Measurements from ENCODE around the gene KRT86. TPM values are rescaled to one million over a fixed set of nuclear protein-coding genes. Genes with fewer than 3 reads are reported as not detected.

The KRT86 gene
- total RNA-seq, 2 experiments from 2014 or later: 0.10 to 0.12 TPM

DNA sequence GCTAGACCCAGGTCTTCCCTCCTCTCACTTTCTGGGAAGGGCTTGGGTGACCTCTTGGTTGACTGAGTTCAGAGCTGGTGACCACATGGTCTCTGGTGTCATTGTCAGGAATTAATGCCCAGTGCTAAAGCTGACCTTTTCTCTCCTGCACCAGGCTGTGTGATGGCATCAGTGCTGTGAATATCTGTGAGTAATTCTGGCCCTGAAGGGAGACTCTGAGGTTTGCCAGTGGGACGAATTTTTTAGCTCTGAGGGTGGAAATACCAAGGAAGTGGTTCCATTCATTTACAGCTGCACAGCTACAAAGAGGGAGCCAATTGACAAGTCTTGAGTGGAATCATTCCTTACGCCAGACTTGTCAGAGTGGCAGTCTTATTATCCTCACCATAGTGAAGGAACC is 6.2 kb upstream of the KRT86 start:
- H3K9me3 Mint-ChIP-seq: no peaks in the 10 kb centered on the region
- CTCF ChIA-PET: interaction anchor here (4.8 kb wide), 1 partner anchor 11 kb away, joined by 21 read pairs; no protein-coding TSS in a partner anchor

GRCh38 chr12:52270541-52271070 is 3.8 kb upstream of the KRT86 start:
- H3K27ac Mint-ChIP-seq: no peak overlapping the region
- ChIA-PET POLR2A (no interaction called here), CTCF (interaction anchor here (1.1 to 2.5 kb wide), 2 partner anchors 49 to 59 kb away, joined by 3 to 8 read pairs; no protein-coding TSS in a partner anchor)
- no peak overlapping the region for H3K4me3 Mint-ChIP-seq
- no peaks in the 10 kb centered on the region for H3K9me3 Mint-ChIP-seq
- DNase-seq: no peak
- peaks cover 11% of the 10 kb centered on the region for H3K27me3 Mint-ChIP-seq
- intact Hi-C loops (cut with micrococcal nuclease): no loop called here
- no peaks in the 10 kb centered on the region for H3K36me3 Mint-ChIP-seq
- H3K4me1 Mint-ChIP-seq (ENCODE audit: low read depth): no peaks in the 10 kb centered on the region

More for the DNA sequence above, 6.2 kb upstream of the KRT86 start:
- DNase-seq: no peak
- H3K36me3 Mint-ChIP-seq: no peaks in the 10 kb centered on the region
- no peaks in the 10 kb centered on the region for H3K4me1 Mint-ChIP-seq (ENCODE audit: low read depth)
- no peak overlapping the region for H3K27ac Mint-ChIP-seq
- intact Hi-C loops (cut with micrococcal nuclease): no loop called here
- peaks cover 11% of the 10 kb centered on the region for H3K27me3 Mint-ChIP-seq
- POLR2A ChIA-PET: interaction anchor here (0.7 kb wide), 1 partner anchor 138 kb away, joined by 3 read pairs; no protein-coding TSS in a partner anchor
- no peak overlapping the region for H3K4me3 Mint-ChIP-seq

DNA sequence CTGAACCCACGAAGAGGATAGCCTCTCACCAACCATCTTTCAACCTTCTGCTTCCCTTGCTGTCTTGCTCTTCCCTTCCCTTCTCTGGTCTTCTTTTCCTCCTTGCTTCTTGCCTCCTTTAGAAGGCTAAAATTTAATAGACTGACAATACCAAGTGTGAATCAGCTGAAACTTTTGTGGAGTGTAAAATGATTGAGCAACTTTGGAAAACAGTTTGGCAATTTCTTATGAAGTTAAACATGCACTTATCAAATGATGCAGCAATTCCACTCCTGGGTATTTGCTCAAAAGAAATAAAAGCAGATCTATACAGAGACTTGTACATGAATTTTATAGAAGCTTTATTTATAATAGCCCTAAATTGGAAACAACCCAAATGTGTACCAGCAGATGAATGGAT is 3.3 kb upstream of the KRT86 start:
- H3K9me3 Mint-ChIP-seq: no peaks in the 10 kb centered on the region
- no peak for DNase-seq
- no peak overlapping the region for H3K27ac Mint-ChIP-seq
- H3K4me3 Mint-ChIP-seq: no peak overlapping the region
- H3K27me3 Mint-ChIP-seq: peaks cover 11% of the 10 kb centered on the region
- ChIA-PET POLR2A (no interaction called here), CTCF (interaction anchor here (1.1 to 2.5 kb wide), 2 partner anchors 49 to 58 kb away, joined by 3 to 8 read pairs; no protein-coding TSS in a partner anchor)
- no peaks in the 10 kb centered on the region for H3K4me1 Mint-ChIP-seq (ENCODE audit: low read depth)
- no peaks in the 10 kb centered on the region for H3K36me3 Mint-ChIP-seq
- intact Hi-C loops (cut with micrococcal nuclease): no loop called here

DNA sequence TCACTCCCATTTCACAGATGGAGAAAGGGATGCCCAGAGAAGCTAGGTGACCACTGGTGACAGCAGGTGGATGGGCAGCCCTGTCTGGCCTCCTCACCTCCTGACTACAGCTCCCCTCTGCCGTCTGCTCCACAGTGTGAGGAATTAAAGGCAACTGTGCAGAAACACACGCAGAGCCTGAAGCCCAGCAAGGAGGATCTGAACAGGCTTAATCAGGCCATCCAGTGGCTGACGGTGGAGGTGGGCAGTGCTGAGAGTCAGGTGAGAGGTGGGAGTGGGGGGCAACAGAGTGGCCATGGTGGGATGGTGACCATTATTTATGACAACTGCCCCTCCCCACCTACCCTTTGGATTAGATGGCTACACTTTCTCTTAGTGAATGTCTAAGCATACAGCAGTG is 1.2 kb downstream of the KRT86 start:
- intact Hi-C loops (cut with micrococcal nuclease): no loop called here
- Mint-ChIP-seq H3K4me1 (ENCODE audit: low read depth) (peaks cover 9% of the 10 kb centered on the region), H3K4me3 (no peak overlapping the region), H3K36me3 (no peaks in the 10 kb centered on the region), H3K27me3 (peaks cover 23% of the 10 kb centered on the region), H3K9me3 (no peaks in the 10 kb centered on the region), H3K27ac (no peak overlapping the region)
- DNase-seq: no peak
- CTCF ChIA-PET: no interaction called here
- POLR2A ChIA-PET: no interaction called here

DNA sequence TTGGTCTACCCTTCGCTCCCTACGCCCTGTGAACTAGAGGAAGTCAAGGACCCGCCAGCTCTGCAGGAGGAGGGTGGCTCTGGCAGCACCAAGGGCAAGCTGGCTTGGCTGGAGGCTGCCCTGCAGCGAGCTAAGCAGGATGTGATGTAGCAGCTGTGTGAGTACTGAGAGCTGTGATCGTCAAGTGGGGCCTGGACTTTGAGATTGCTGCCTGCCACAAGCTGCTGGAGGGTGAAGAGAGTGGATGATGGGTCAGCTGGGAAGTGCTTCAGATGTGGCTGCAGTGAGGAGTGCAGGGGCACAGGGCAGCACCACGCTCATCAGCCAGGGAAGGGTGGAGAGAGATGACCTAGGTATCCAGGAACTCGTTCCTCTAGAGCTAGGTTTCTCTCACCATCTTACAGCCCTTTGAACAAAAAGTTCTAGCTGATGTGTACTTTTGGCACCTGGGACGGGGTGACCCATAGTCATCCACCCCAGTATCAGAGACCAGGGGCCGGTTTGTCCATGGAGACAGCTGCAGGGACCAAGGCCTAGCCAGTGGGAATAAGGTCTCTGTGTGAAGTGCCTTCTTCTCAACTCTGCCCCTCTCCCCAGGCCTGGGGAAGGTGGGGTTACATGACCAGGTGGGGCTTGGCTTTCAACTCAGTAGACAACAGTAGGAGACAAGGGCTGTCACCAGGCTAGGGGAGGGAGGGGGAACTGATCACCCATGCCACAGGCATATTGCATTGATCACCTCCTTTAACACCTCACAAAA is 3.2 kb downstream of the KRT86 start:
- Mint-ChIP-seq H3K9me3 (no peaks in the 10 kb centered on the region), H3K27me3 (peaks cover 19% of the 10 kb centered on the region), H3K27ac (no peak overlapping the region), H3K36me3 (no peaks in the 10 kb centered on the region), H3K4me3 (no peak overlapping the region), H3K4me1 (ENCODE audit: low read depth) (peaks cover 9% of the 10 kb centered on the region)
- intact Hi-C loops (cut with micrococcal nuclease): loop anchor here (2.0 kb wide), 1 partner anchor 121 kb away; no protein-coding TSS in a partner anchor
- ChIA-PET POLR2A (no interaction called here), CTCF (interaction anchor here (0.6 to 4.5 kb wide), 14 partner anchors 9 to 663 kb away, joined by 3 to 52 read pairs (median 6); no protein-coding TSS in a partner anchor)
- DNase-seq: no peak

GRCh38 chr12:52278575-52279421 is 4.4 kb downstream of the KRT86 start:
- ChIA-PET CTCF (interaction anchor here (0.5 to 4.5 kb wide), 51 partner anchors 8 to 662 kb away, joined by 3 to 52 read pairs (median 5); no protein-coding TSS in a partner anchor), POLR2A (no interaction called here)
- no peaks in the 10 kb centered on the region for H3K36me3 Mint-ChIP-seq
- H3K27me3 Mint-ChIP-seq: peaks cover 19% of the 10 kb centered on the region
- no peaks in the 10 kb centered on the region for H3K9me3 Mint-ChIP-seq
- peak; percentile 81 for DNase-seq
- no peak overlapping the region for H3K27ac Mint-ChIP-seq
- intact Hi-C loops (cut with micrococcal nuclease): loop anchor here (1.0 to 2.0 kb wide), 2 partner anchors 56 to 122 kb away; no protein-coding TSS in a partner anchor
- H3K4me3 Mint-ChIP-seq: no peak overlapping the region
- peaks cover 9% of the 10 kb centered on the region for H3K4me1 Mint-ChIP-seq (ENCODE audit: low read depth)

DNA sequence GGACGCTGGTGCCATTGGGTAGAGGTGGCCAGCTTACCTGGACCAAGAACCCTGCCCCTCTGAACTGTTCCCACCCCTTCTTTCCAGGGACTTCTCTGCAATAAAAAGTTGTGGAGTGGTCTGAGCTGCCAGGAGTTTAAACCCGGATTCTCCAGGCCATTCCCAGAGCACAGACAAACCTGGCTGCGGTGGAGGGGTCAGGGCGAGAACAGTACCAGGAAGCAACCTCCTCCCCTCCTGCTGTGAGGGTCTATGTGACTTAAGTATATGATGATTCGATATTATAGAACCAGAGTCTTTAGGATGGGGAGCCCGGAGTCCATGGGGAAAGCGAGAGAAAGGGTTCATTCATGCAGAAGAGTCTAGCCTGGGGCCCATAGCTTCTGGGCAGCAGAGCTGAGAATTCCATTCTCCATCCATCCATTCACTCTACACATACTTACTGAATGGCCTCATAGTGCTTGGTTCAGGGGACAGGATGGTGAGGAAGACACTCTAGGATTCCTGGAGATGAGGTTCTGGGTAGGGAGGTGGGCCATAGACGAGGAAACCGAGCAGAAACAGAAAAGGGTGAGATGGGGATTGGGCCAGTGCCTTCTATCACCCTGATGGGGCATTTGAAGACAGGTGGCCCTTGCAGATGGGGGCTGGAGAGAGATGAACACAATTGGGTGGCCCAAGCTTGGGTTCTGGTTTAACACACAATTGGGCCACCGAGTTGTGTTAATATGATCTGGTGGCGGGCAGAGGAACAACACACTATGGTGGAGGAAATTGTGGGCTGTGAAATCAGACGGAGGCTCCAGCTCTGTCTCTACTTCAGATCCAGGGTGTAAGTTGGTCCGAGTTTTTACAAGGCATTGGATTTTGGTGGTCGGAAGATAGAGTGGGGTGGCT is 5.2 kb downstream of the KRT86 start:
- DNase-seq: no peak
- intact Hi-C loops (cut with micrococcal nuclease): loop anchor here (1.0 to 2.0 kb wide), 2 partner anchors 57 to 123 kb away; no protein-coding TSS in a partner anchor
- Mint-ChIP-seq H3K4me3 (no peak overlapping the region), H3K36me3 (no peaks in the 10 kb centered on the region), H3K27ac (no peak overlapping the region), H3K27me3 (peaks cover 19% of the 10 kb centered on the region), H3K9me3 (no peaks in the 10 kb centered on the region), H3K4me1 (ENCODE audit: low read depth) (peaks cover 9% of the 10 kb centered on the region)
- CTCF ChIA-PET: interaction anchor here (0.5 to 4.5 kb wide), 46 partner anchors 10 to 604 kb away, joined by 3 to 52 read pairs (median 4); no protein-coding TSS in a partner anchor
- POLR2A ChIA-PET: no interaction called here

DNA sequence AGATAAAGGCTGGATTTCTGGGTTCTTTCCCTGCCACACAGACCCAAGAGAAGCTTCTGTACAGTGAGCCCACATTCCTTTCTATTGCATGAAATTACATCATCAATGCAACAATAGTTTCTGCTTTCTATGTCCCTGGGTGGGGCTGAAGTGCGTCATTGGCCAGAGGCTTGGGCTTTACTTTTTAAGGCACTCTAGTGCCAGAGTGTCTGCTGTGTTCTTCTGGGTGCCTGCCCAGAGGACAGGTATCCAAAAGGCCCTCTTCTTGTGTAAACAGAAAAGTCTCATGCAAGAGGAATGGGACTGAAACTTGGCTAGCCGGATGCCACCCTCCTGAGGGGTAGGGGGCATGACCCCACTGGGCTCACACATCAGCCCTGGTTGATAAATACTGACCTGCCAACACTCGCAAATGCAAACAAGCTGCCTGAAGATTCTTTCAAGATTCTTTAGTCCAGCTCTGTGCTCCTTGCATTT is 5.9 kb downstream of the KRT86 start:
- Mint-ChIP-seq H3K4me3 (no peak overlapping the region), H3K9me3 (no peaks in the 10 kb centered on the region), H3K27me3 (peaks cover 19% of the 10 kb centered on the region), H3K27ac (no peak overlapping the region), H3K4me1 (ENCODE audit: low read depth) (peaks cover 9% of the 10 kb centered on the region), H3K36me3 (no peaks in the 10 kb centered on the region)
- ChIA-PET CTCF (interaction anchor here (0.7 to 4.5 kb wide), 11 partner anchors 14 to 599 kb away, joined by 3 to 52 read pairs (median 11); no protein-coding TSS in a partner anchor), POLR2A (no interaction called here)
- intact Hi-C loops (cut with micrococcal nuclease): no loop called here
- no peak for DNase-seq

- Mint-ChIP-seq H3K36me3 (no peaks in the 10 kb centered on the region), H3K4me1 (ENCODE audit: low read depth) (peaks cover 9% of the 10 kb centered on the region), H3K4me3 (no peak overlapping the region), H3K27ac (no peak overlapping the region), H3K27me3 (peaks cover 19% of the 10 kb centered on the region), H3K9me3 (no peaks in the 10 kb centered on the region)
- ChIA-PET CTCF (interaction anchor here (0.7 to 4.5 kb wide), 10 partner anchors 14 to 125 kb away, joined by 3 to 52 read pairs (median 6); no protein-coding TSS in a partner anchor), POLR2A (no interaction called here)
- DNase-seq: no peak
- intact Hi-C loops (cut with micrococcal nuclease): no loop called here
Measured at GRCh38 chr12:52280796-52281560, 6.5 kb downstream of the KRT86 start.

- Mint-ChIP-seq H3K4me3 (no peak overlapping the region), H3K9me3 (no peaks in the 10 kb centered on the region), H3K27ac (no peak overlapping the region), H3K36me3 (no peaks in the 10 kb centered on the region), H3K27me3 (peaks cover 4% of the 10 kb centered on the region), H3K4me1 (ENCODE audit: low read depth) (no peaks in the 10 kb centered on the region)
- intact Hi-C loops (cut with micrococcal nuclease): no loop called here
- DNase-seq: no peak
- ChIA-PET CTCF (interaction anchor here (0.7 to 1.4 kb wide), 3 partner anchors 71 to 341 kb away, joined by 3 to 5 read pairs (median 3); no protein-coding TSS in a partner anchor), POLR2A (no interaction called here)
Measured at GRCh38 chr12:52284562-52285171, 10.2 kb downstream of the KRT86 start.

Measured in activated CD4-positive, alpha-beta memory T cell treated with anti-CD3 and anti-CD28 coated beads for 36 hours (primary cell).